ENCODE measurements around the gene MAN2B2. TPM values are rescaled to one million over a fixed set of nuclear protein-coding genes. Genes with fewer than 3 reads are reported as not detected.
A peak's percentile ranks its signal among the peaks of the same experiment; 100 is the strongest.

The MAN2B2 gene
- total RNA-seq, 1 donor from 2014 or later: 44.1 TPM

GRCh38 chr4:6609415-6610079 is 34.6 kb downstream of the MAN2B2 start:
- DNase-seq (ENCODE audit: low spot score): no peak
- Mint-ChIP-seq H3K4me1 (ENCODE audit: low read depth) (no peaks in the 10 kb centered on the region), H3K9me3 (ENCODE audit: low read depth) (peaks cover 10% of the 10 kb centered on the region), H3K36me3 (ENCODE audit: low read depth) (peaks cover 27% of the 10 kb centered on the region), H3K4me3 (ENCODE audit: unreplicated experiment) (no peak overlapping the region), H3K27me3 (ENCODE audit: low read depth) (no peaks in the 10 kb centered on the region), H3K27ac (ENCODE audit: unreplicated experiment) (no peak overlapping the region)
- TF ChIP-seq CTCF (IDR thresholded peaks at IDR 0.05): no peak

GRCh38 chr4:6610856-6611430 is 36.0 kb downstream of the MAN2B2 start:
- Mint-ChIP-seq H3K27ac (ENCODE audit: unreplicated experiment) (no peak overlapping the region), H3K4me1 (ENCODE audit: low read depth) (no peaks in the 10 kb centered on the region), H3K36me3 (ENCODE audit: low read depth) (peaks cover 15% of the 10 kb centered on the region), H3K27me3 (ENCODE audit: low read depth) (no peaks in the 10 kb centered on the region), H3K9me3 (ENCODE audit: low read depth) (no peaks in the 10 kb centered on the region), H3K4me3 (ENCODE audit: unreplicated experiment) (no peak overlapping the region)
- TF ChIP-seq CTCF (IDR thresholded peaks at IDR 0.05): no peak
- peak; percentile 46 for DNase-seq (ENCODE audit: low spot score)

GRCh38 chr4:6612961-6613675 is 38.1 kb downstream of the MAN2B2 start:
- Mint-ChIP-seq H3K27ac (ENCODE audit: unreplicated experiment) (no peak overlapping the region), H3K4me3 (ENCODE audit: unreplicated experiment) (no peak overlapping the region), H3K4me1 (ENCODE audit: low read depth) (no peaks in the 10 kb centered on the region), H3K27me3 (ENCODE audit: low read depth) (no peaks in the 10 kb centered on the region), H3K9me3 (ENCODE audit: low read depth) (no peaks in the 10 kb centered on the region), H3K36me3 (ENCODE audit: low read depth) (peaks cover 16% of the 10 kb centered on the region)
- DNase-seq (ENCODE audit: low spot score): peak; percentile 9
- no peak for TF ChIP-seq CTCF (IDR thresholded peaks at IDR 0.05)

DNA sequence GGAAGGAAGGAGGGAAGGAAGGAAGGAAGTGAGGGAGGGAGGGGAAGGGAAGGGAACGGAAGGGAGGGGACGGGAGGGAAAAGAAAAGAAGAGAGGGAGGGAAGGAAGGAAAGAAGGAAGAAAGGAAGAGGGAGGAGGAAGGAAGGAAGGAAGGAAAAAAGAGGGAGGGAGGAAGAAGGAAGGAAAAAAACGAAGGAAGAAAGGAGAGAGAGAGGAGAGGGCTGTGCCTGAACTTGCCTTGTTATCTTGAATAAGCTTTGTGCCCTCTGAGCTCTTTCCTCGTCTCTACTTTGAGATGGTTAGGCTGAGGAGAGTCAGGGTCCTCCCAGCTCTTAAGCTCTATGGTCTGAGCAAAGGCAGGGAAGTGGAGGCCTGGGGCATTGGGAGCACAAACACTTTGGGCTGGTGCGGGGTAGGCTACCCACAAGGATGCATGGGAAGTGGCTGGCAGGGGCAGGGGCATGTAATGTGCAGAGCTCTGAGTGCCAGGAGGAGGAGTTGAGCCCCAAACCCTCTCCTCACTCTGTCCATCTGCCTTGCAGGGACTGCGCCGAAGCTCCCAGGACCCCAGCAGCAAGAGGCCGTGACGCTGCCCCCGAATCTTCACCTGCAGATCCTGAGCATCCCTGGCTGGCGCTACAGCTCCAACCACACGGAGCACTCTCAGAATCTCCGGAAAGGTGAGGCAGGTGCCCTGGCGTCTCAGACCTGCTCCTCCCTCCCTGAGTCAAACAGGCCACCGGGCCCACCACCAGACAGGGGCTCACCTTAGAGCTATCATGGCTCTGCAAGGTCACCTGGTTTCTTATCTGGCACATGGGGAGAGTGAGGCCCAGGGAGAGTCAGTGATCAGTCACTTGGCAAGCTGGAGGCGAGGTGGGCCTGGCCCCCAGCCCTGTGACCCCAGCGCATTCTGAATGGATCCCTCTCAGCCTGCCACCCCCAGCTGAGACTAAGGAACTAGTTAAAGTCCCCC is 39.0 kb downstream of the MAN2B2 start:
- H3K27ac Mint-ChIP-seq (ENCODE audit: unreplicated experiment): no peak overlapping the region
- H3K27me3 Mint-ChIP-seq (ENCODE audit: low read depth): no peaks in the 10 kb centered on the region
- no peak for TF ChIP-seq CTCF (IDR thresholded peaks at IDR 0.05)
- H3K36me3 Mint-ChIP-seq (ENCODE audit: low read depth): peaks cover 18% of the 10 kb centered on the region
- no peaks in the 10 kb centered on the region for H3K4me1 Mint-ChIP-seq (ENCODE audit: low read depth)
- no peak overlapping the region for H3K4me3 Mint-ChIP-seq (ENCODE audit: unreplicated experiment)
- peak; percentile 81 for DNase-seq (ENCODE audit: low spot score)
- H3K9me3 Mint-ChIP-seq (ENCODE audit: low read depth): no peaks in the 10 kb centered on the region

Data from chondrocyte (in vitro differentiated cells).